ENCODE results near the gene AGAP3.

GRCh38 chr7:151166629-151167196 is 80.4 kb downstream of the AGAP3 start:
- TF ChIP-seq GATA2 (IDR thresholded peaks at IDR 0.05; ENCODE audit: low read depth, low read length) = no peak
- TF ChIP-seq GATA3 (IDR thresholded peaks at IDR 0.05; ENCODE audit: low read depth, low read length) = no peak
